HCT116 (cell line): ENCODE data around the gene DIS3L2. TPM values are rescaled to one million over a fixed set of nuclear protein-coding genes. Genes with fewer than 3 reads are reported as not detected.

Source experiments
- ATAC-seq: fragments of 200-7000 bp; cut with Tn5 transposase; 2 replicates; pipeline ENCODE4 v1.9.1; 2020; ENCODE audit warnings: mild to moderate bottlenecking, moderate library complexity
- BruUV-seq: library from RNA; stranded (reverse); fragments of 400-500 nt; replicated peaks from 2 replicates; lab custom pipeline; 2021; lab: Mats Ljungman, UMichigan
- CTCF ChIA-PET: fragments of 300-600 bp; sonication (Branson Sonifier 250); formaldehyde crosslinking; loops from one replicate; lab custom pipeline; 2021; ENCODE audit warnings: antibody characterized with exemption; lab: Charles Lee
- POLR2A ChIA-PET: fragments of 300-600, 350-600 bp; sonication (Branson Sonifier 250); formaldehyde crosslinking; loops from one replicate; lab custom pipeline; 2021; ENCODE audit warnings: antibody characterized with exemption; lab: Charles Lee
- RAD21 ChIA-PET, 2 experiments: fragments of 300-600 bp; sonication (Branson Sonifier 250); formaldehyde crosslinking; loops; one replicate each; lab custom pipeline; 2023; ENCODE audit warnings: low total read pairs in 2 of 2; ENCODE audit not compliant: uncharacterized antibody in 2 of 2, unreplicated experiment in 2 of 2, low non-redundant PET in 1 of 2; lab: Charles Lee
- DNase-seq: peaks from one replicate; pipeline ENCODE4 v3.0.0-alpha.2; 2010; ENCODE audit warnings: low read depth, low spot score
- H2AFZ ChIP-seq: fragments of 200-600 bp; shearing (Covaris generic), sonication (generic); 2 replicates; pipeline ENCODE4 v1.6.1; 2017; ENCODE audit warnings: low read depth, mixed run types, mixed read lengths, antibody characterized with exemption, low read length; ENCODE audit not compliant: poor library complexity, severe bottlenecking
- H3K27ac ChIP-seq: 2 replicates; pipeline ENCODE4 v1.5.1; 2012; ENCODE audit warnings: low read depth, low read length
- H3K27me3 ChIP-seq: fragments of 200-600 bp; sonication (generic); 2 replicates; pipeline ENCODE4 v1.6.1; 2016; ENCODE audit warnings: mixed run types, low read length, mixed read lengths; ENCODE audit not compliant: insufficient read depth
- H3K36me3 ChIP-seq, 2 experiments: fragments of 200-500 bp in 1 of 2; fragments of 200-600 bp in 1 of 2; sonication (Bioruptor generic) in 1 of 2; sonication (generic) in 1 of 2; 2 replicates each; pipeline versions ENCODE4 v1.5.1 to v1.6.1; 2014 to 2016; ENCODE audit warnings: low read length in 2 of 2, inconsistent platforms in 1 of 2, mixed read lengths in 1 of 2, mixed run types in 1 of 2; ENCODE audit not compliant: insufficient read depth in 2 of 2, control insufficient read depth in 1 of 2
- H3K4me1 ChIP-seq, 2 experiments: fragments of 200-600 bp in 1 of 2; sonication (generic) in 1 of 2; 2 replicates each; pipeline versions ENCODE4 v1.5.1 to v1.6.1; 2012 to 2017; ENCODE audit warnings: low read length in 2 of 2, inconsistent platforms in 1 of 2, mild to moderate bottlenecking in 1 of 2, mixed read lengths in 1 of 2, mixed run types in 1 of 2, moderate library complexity in 1 of 2; ENCODE audit not compliant: insufficient read depth in 2 of 2, control insufficient read depth in 1 of 2
- H3K4me2 ChIP-seq: fragments of 200-600 bp; sonication (generic); 2 replicates; pipeline ENCODE4 v1.6.1; 2017; ENCODE audit warnings: mixed run types, low read length, mixed read lengths
- H3K4me3 ChIP-seq, 2 experiments: fragments of 200-600 bp in 1 of 2; sonication (generic) in 1 of 2; replicated peaks in 1 of 2; 2 replicates each; pipeline ENCODE4 v1.5.1; 2011 to 2016; ENCODE audit warnings: low read length in 2 of 2, control low read depth in 1 of 2, low read depth in 1 of 2, mild to moderate bottlenecking in 1 of 2, mixed read lengths in 1 of 2, mixed run types in 1 of 2
- H3K79me2 ChIP-seq: fragments of 200-600 bp; sonication (generic); 2 replicates; pipeline ENCODE4 v1.6.1; 2017; ENCODE audit warnings: mild to moderate bottlenecking, mixed run types, low read length, moderate library complexity, mixed read lengths; ENCODE audit not compliant: insufficient read depth
- H3K9ac ChIP-seq: fragments of 200-600 bp; sonication (generic); 2 replicates; pipeline ENCODE4 v1.6.1; 2016; ENCODE audit warnings: low read length, mixed read lengths
- H3K9me2 ChIP-seq: fragments of 200-600 bp; sonication (generic), shearing (Covaris generic); 2 replicates; pipeline ENCODE4 v1.6.1; 2017; ENCODE audit warnings: mixed run types, mild to moderate bottlenecking, moderate library complexity; ENCODE audit not compliant: insufficient read depth
- H3K9me3 ChIP-seq, 2 experiments: fragments of 200-500 bp in 1 of 2; fragments of 200-600 bp in 1 of 2; sonication (Bioruptor generic) in 1 of 2; sonication (generic) in 1 of 2; 2 replicates each; pipeline ENCODE4 v1.6.1; 2014 to 2017; ENCODE audit warnings: low read length in 2 of 2, mixed read lengths in 2 of 2, inconsistent platforms in 1 of 2, low read depth in 1 of 2, mild to moderate bottlenecking in 1 of 2, mixed run types in 1 of 2, moderate library complexity in 1 of 2; ENCODE audit not compliant: control insufficient read depth in 1 of 2, insufficient read depth in 1 of 2
- H4K20me1 ChIP-seq: fragments of 200-600 bp; sonication (generic), shearing (Covaris generic); 2 replicates; pipeline ENCODE4 v1.6.1; 2017; ENCODE audit warnings: mixed run types, mild to moderate bottlenecking, moderate library complexity; ENCODE audit not compliant: insufficient read depth
- CTCF ChIP-seq, 3 experiments: fragments of 200-600 bp in 1 of 3; sonication (generic) in 1 of 3; IDR thresholded peaks in 2 of 3; conservative IDR thresholded peaks in 1 of 3; 2 replicates each; pipeline ENCODE4 v1.5.1; 2012 to 2017; ENCODE audit warnings: low read depth in 2 of 3, low read length in 2 of 3, antibody characterized with exemption in 1 of 3, borderline replicate concordance in 1 of 3, control low read depth in 1 of 3, mild to moderate bottlenecking in 1 of 3, mixed read lengths in 1 of 3, mixed run types in 1 of 3, moderate library complexity in 1 of 3; ENCODE audit not compliant: insufficient read depth in 1 of 3
- EGR1 ChIP-seq: IDR thresholded peaks from 2 replicates; pipeline ENCODE4 v1.6.1; 2012; ENCODE audit warnings: low read depth
- FOSL1 ChIP-seq: IDR thresholded peaks from 2 replicates; pipeline ENCODE4 v1.6.1; 2012; ENCODE audit warnings: low read depth
- MAX ChIP-seq: IDR thresholded peaks from 2 replicates; pipeline ENCODE4 v1.6.1; 2012
- POLR2A ChIP-seq: IDR thresholded peaks from 2 replicates; pipeline ENCODE4 v1.7.0; 2011; ENCODE audit warnings: borderline replicate concordance; ENCODE audit not compliant: insufficient read depth, insufficient read length; ENCODE audit errors: extremely low read depth
- POLR2AphosphoS5 ChIP-seq: IDR thresholded peaks from 2 replicates; pipeline ENCODE4 v1.6.1; 2011; ENCODE audit warnings: mild to moderate bottlenecking, low read depth, low read length, moderate library complexity
- RAD21 ChIP-seq: IDR thresholded peaks from 2 replicates; pipeline ENCODE4 v1.6.1; 2012; ENCODE audit warnings: low read depth, mild to moderate bottlenecking
- REST ChIP-seq: IDR thresholded peaks from 2 replicates; pipeline ENCODE4 v1.6.1; 2012; ENCODE audit warnings: low read depth
- TCF7L2 ChIP-seq: IDR thresholded peaks from 2 replicates; pipeline ENCODE4 v1.7.0; 2011; ENCODE audit warnings: borderline replicate concordance, inconsistent platforms; ENCODE audit not compliant: insufficient read depth, insufficient read length; ENCODE audit errors: extremely low read depth
- ZNF274 ChIP-seq: fragments of 200-500 bp; sonication (Bioruptor generic); IDR thresholded peaks from 2 replicates; pipeline ENCODE4 v1.6.1; 2014; ENCODE audit warnings: mild to moderate bottlenecking, low read depth, low read length, inconsistent platforms
- intact Hi-C: fragments of 100-400 bp; cut with micrococcal nuclease; formaldehyde crosslinking; loops from 2 replicates; pipeline ENCODE4 v1.10.0; 2022
- total RNA-seq: library from RNA; stranded (reverse); gene quantifications from one replicate; pipeline ENCODE4 v1.2.1, GENCODE V29; 2021; ENCODE audit not compliant: unreplicated experiment

Gene DIS3L2
- total RNA-seq, 1 experiment from 2014 or later = 42.5 TPM

GRCh38 chr2:232229911-232230310 is 268.4 kb downstream of the DIS3L2 start:
- DNase-seq (no peak), ATAC-seq (no peak)
- no peaks in the 10 kb centered on the region for H4K20me1 ChIP-seq
- CTCF ChIA-PET = interaction anchor here (1.2 to 1.7 kb wide), 3 partner anchors 301 to 324 kb away, joined by 3 to 7 read pairs (median 5); no protein-coding TSS in a partner anchor
- no peaks in the 10 kb centered on the region for H3K9me2 ChIP-seq
- POLR2A ChIA-PET = no interaction called here
- no peak for TF ChIP-seq RAD21
- TF ChIP-seq ZNF274 = no peak
- no peak for TF ChIP-seq POLR2AphosphoS5
- no peak for TF ChIP-seq EGR1
- TF ChIP-seq MAX = no peak
- TF ChIP-seq TCF7L2 = no peak
- no peak for TF ChIP-seq POLR2A
- no peak for TF ChIP-seq CTCF (IDR thresholded peaks at IDR 0.05 in 2 of 3, conservative IDR thresholded peaks at IDR 0.05 in 1 of 3; ENCODE audit: borderline replicate concordance in 1 of 3, insufficient read depth in 1 of 3, low read depth in 2 of 3, low read length in 2 of 3)
- TF ChIP-seq FOSL1 = no peak
- TF ChIP-seq REST = no peak
- H3K4me1 ChIP-seq = no peaks in the 10 kb centered on the region
- no peak overlapping the region for H3K27ac ChIP-seq
- intact Hi-C loops = loop anchor here (1.0 kb wide), 1 partner anchor 305 kb away; no protein-coding TSS in a partner anchor
- RAD21 ChIA-PET = no interaction called here
- no peaks in the 10 kb centered on the region for H3K36me3 ChIP-seq
- H3K9me3 ChIP-seq = no peaks in the 10 kb centered on the region
- H3K4me3 ChIP-seq = no peak overlapping the region
- H3K4me2 ChIP-seq = no peak overlapping the region
- no peak overlapping the region for H3K9ac ChIP-seq
- H3K27me3 ChIP-seq = no peaks in the 10 kb centered on the region
- H2AFZ ChIP-seq = no peak overlapping the region
- no peaks in the 10 kb centered on the region for H3K79me2 ChIP-seq
- BruUV-seq = no TSS peak
